GM12878 (cell line): ENCODE measurements around the gene SFT2D3. TPM values are rescaled to one million over a fixed set of nuclear protein-coding genes. Genes with fewer than 3 reads are reported as not detected.

ENCODE experiments used
- BACH1 ChIP-seq: fragments of 450-650 bp; IDR thresholded peaks from 2 replicates; pipeline ENCODE4 v1.6.1; 2017; ENCODE audit warnings: mild to moderate bottlenecking, borderline replicate concordance
- CBX3 ChIP-seq: fragments of 200-600 bp; sonication (generic); IDR thresholded peaks from 2 replicates; pipeline ENCODE4 v1.6.1; 2016; ENCODE audit warnings: low read depth, borderline replicate concordance
- CREB1 ChIP-seq: IDR thresholded peaks from 2 replicates; pipeline ENCODE4 v1.6.1; 2012; ENCODE audit warnings: low read depth, mild to moderate bottlenecking, inconsistent platforms
- CTCF ChIP-seq, 3 experiments: IDR thresholded peaks in 2 of 3; conservative IDR thresholded peaks in 1 of 3; 2 replicates each; pipeline ENCODE4 v1.5.1; 2011; ENCODE audit warnings: low read depth in 3 of 3, low read length in 3 of 3, mild to moderate bottlenecking in 3 of 3, control low read depth in 2 of 3, moderate library complexity in 2 of 3, inconsistent platforms in 1 of 3, mixed read lengths in 1 of 3; ENCODE audit not compliant: control insufficient read depth in 2 of 3, insufficient read depth in 1 of 3; ENCODE audit errors: extremely low read depth in 1 of 3
- EP300 ChIP-seq, 2 experiments: fragments of 150-350 bp in 1 of 2; IDR thresholded peaks; 2 replicates each; pipeline ENCODE4 v1.6.1; 2011 to 2012; ENCODE audit warnings: low read depth in 2 of 2, low read length in 2 of 2, borderline replicate concordance in 1 of 2, improper control_type of control experiment in 1 of 2, inconsistent platforms in 1 of 2; ENCODE audit not compliant: control insufficient read depth in 1 of 2
- HDAC2 ChIP-seq: fragments of 200-600 bp; sonication (generic); IDR thresholded peaks from 2 replicates; pipeline ENCODE4 v1.6.1; 2017
- KDM1A ChIP-seq: fragments of 200-600 bp; sonication (generic); IDR thresholded peaks from 2 replicates; pipeline ENCODE4 v1.6.1; 2016; ENCODE audit warnings: borderline replicate concordance
- MAX ChIP-seq: IDR thresholded peaks from 2 replicates; pipeline ENCODE4 v1.6.1; 2012; ENCODE audit warnings: low read depth, low read length, improper control_type of control experiment
- MTA2 ChIP-seq: fragments of 450-650 bp; IDR thresholded peaks from 2 replicates; pipeline ENCODE4 v1.6.1; 2016; ENCODE audit warnings: low read depth, mild to moderate bottlenecking, moderate library complexity
- NFIC ChIP-seq: IDR thresholded peaks from 2 replicates; pipeline ENCODE4 v1.6.1; 2012; ENCODE audit warnings: low read depth, mild to moderate bottlenecking, inconsistent platforms, low read length, moderate library complexity
- NR2C2 ChIP-seq: IDR thresholded peaks from 2 replicates; pipeline ENCODE4 v1.6.1; 2011; ENCODE audit warnings: borderline replicate concordance, low read depth; ENCODE audit not compliant: control insufficient read depth, insufficient read length
- PKNOX1 ChIP-seq: fragments of 450-650 bp; IDR thresholded peaks from 2 replicates; pipeline ENCODE4 v1.6.1; 2016; ENCODE audit warnings: mild to moderate bottlenecking
- PML ChIP-seq: IDR thresholded peaks from 2 replicates; pipeline ENCODE4 v1.6.1; 2012; ENCODE audit warnings: low read length, inconsistent platforms
- RB1 ChIP-seq: fragments of 450-650 bp; formaldehyde crosslinking; IDR thresholded peaks from 2 replicates; pipeline ENCODE4 v1.6.1; 2017; ENCODE audit warnings: mild to moderate bottlenecking, borderline replicate concordance
- SIX5 ChIP-seq: IDR thresholded peaks from 2 replicates; pipeline ENCODE4 v1.6.1; 2011; ENCODE audit warnings: mild to moderate bottlenecking, low read depth, low read length, moderate library complexity; ENCODE audit not compliant: severe bottlenecking
- SP1 ChIP-seq: IDR thresholded peaks from one replicate; pipeline ENCODE4 v1.6.1; 2011; ENCODE audit warnings: low read depth, low read length
- WRNIP1 ChIP-seq: IDR thresholded peaks from 2 replicates; pipeline ENCODE4 v1.6.1; 2011; ENCODE audit warnings: low read depth, low read length, improper control_type of control experiment, borderline replicate concordance
- ZBED1 ChIP-seq: IDR thresholded peaks from 2 replicates; pipeline ENCODE4 v1.6.1; 2016; ENCODE audit warnings: borderline replicate concordance
- ZZZ3 ChIP-seq: IDR thresholded peaks from 2 replicates; pipeline ENCODE4 v1.6.1; 2011; ENCODE audit warnings: low read depth; ENCODE audit not compliant: control insufficient read depth, insufficient read length
- polyA plus RNA-seq, 11 experiments: library from polyadenylated mRNA; depleted of rRNA in 4 of 11; unstranded in 6 of 11; stranded (reverse) in 5 of 11; fragments of >200 nt; fragmentation: Nextera tagmentation in 4 of 11; fragmentation: Illumina TruSeq in 1 of 11; extraction: Ambion mirVana in 4 of 11; extraction: Trizol in 1 of 11; gene quantifications; 1 replicate in 1 of 11; 2 replicates in 10 of 11; pipeline versions ENCODE4 v1.2.1 to v1.2.3, GENCODE V29; 2011 to 2016; ENCODE audit warnings: inconsistent platforms in 2 of 11, missing spikeins in 2 of 11, low read depth in 1 of 11
- total RNA-seq, 4 experiments: library from RNA; depleted of rRNA in 3 of 4; stranded (reverse); fragments of >200 nt in 3 of 4; fragmentation: Illumina TruSeq in 1 of 4; extraction: Trizol in 1 of 4; gene quantifications; 2 replicates each; pipeline versions ENCODE4 v1.2.1 to v1.2.3, GENCODE V29; 2013 to 2021
- TF ChIP-seq, protein P1 (sequence below): fragments of 450-650 bp; IDR thresholded peaks from 2 replicates; pipeline ENCODE4 v1.6.1; 2017; ENCODE audit warnings: antibody characterized with exemption, mild to moderate bottlenecking, moderate library complexity
- TF ChIP-seq, protein P2 (sequence below): fragments of 450-650 bp; IDR thresholded peaks from 2 replicates; pipeline ENCODE4 v1.6.1; 2016; ENCODE audit warnings: mild to moderate bottlenecking, moderate library complexity, borderline replicate concordance

Gene SFT2D3
- total and polyA plus RNA-seq, 10 of the 15 experiments (the other 5 are each of a cell fraction or from before 2014, with no cell fraction given) = 4.2 to 8.4 (median 6.6) TPM; not detected in 4

DNA sequence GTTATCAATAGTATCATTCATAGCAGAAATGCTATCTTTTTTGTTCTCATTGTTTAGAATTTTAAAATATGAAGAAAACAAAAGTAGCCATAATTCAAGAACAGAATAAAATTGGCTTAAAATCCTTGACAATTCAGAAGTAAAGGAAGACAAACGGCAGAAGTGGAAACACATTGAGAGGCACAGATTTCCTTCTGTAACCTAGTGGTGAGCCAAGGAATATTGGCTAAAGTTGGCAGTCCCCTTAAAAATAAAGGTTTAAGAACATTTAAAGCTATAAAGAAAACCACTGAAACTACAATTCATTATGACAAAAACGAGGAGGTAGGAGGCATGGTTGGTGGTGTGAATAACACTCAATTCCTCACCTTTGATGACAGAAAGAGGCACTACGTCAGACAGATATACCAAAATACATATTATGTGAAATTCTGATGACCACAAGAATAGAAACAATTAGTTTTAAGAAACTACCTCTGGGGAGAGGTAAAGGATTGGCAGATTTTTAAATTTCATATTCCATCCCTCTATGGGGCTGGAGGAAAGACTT, 42.3 kb downstream of the SFT2D3 start (continued):
- TF ChIP-seq NR2C2 (no peak), CBX3 (no peak), RB1 (no peak), EP300 (IDR thresholded peaks at IDR 0.05; ENCODE audit: borderline replicate concordance in 1 of 2, control insufficient read depth in 1 of 2, low read depth in 2 of 2, low read length in 2 of 2) (peak; percentile 90 to 92; a peak in 3 of 4 replicates), SP1 (no peak), WRNIP1 (no peak), KDM1A (no peak), HDAC2 (no peak), BACH1 (no peak), MTA2 (peak; percentile 98), SIX5 (no peak), PML (no peak), ZBED1 (no peak), PKNOX1 (no peak), NFIC (peak; percentile 49; the same call in 1 of the 2 replicates), CTCF (IDR thresholded peaks at IDR 0.05 in 2 of 3, conservative IDR thresholded peaks at IDR 0.05 in 1 of 3; ENCODE audit: control insufficient read depth in 2 of 3, extremely low read depth in 1 of 3, insufficient read depth in 1 of 3, low read depth in 3 of 3, low read length in 3 of 3) (0 out of 6 replicates have a peak, but pooled peaks of 1 of the 3 experiments have one; percentile 11), ZZZ3 (no peak), MAX (no peak), CREB1 (peak; percentile 84)
- TF ChIP-seq, protein P1, sequence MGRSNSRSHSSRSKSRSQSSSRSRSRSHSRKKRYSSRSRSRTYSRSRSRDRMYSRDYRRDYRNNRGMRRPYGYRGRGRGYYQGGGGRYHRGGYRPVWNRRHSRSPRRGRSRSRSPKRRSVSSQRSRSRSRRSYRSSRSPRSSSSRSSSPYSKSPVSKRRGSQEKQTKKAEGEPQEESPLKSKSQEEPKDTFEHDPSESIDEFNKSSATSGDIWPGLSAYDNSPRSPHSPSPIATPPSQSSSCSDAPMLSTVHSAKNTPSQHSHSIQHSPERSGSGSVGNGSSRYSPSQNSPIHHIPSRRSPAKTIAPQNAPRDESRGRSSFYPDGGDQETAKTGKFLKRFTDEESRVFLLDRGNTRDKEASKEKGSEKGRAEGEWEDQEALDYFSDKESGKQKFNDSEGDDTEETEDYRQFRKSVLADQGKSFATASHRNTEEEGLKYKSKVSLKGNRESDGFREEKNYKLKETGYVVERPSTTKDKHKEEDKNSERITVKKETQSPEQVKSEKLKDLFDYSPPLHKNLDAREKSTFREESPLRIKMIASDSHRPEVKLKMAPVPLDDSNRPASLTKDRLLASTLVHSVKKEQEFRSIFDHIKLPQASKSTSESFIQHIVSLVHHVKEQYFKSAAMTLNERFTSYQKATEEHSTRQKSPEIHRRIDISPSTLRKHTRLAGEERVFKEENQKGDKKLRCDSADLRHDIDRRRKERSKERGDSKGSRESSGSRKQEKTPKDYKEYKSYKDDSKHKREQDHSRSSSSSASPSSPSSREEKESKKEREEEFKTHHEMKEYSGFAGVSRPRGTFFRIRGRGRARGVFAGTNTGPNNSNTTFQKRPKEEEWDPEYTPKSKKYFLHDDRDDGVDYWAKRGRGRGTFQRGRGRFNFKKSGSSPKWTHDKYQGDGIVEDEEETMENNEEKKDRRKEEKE = no peak
- TF ChIP-seq, protein P2, sequence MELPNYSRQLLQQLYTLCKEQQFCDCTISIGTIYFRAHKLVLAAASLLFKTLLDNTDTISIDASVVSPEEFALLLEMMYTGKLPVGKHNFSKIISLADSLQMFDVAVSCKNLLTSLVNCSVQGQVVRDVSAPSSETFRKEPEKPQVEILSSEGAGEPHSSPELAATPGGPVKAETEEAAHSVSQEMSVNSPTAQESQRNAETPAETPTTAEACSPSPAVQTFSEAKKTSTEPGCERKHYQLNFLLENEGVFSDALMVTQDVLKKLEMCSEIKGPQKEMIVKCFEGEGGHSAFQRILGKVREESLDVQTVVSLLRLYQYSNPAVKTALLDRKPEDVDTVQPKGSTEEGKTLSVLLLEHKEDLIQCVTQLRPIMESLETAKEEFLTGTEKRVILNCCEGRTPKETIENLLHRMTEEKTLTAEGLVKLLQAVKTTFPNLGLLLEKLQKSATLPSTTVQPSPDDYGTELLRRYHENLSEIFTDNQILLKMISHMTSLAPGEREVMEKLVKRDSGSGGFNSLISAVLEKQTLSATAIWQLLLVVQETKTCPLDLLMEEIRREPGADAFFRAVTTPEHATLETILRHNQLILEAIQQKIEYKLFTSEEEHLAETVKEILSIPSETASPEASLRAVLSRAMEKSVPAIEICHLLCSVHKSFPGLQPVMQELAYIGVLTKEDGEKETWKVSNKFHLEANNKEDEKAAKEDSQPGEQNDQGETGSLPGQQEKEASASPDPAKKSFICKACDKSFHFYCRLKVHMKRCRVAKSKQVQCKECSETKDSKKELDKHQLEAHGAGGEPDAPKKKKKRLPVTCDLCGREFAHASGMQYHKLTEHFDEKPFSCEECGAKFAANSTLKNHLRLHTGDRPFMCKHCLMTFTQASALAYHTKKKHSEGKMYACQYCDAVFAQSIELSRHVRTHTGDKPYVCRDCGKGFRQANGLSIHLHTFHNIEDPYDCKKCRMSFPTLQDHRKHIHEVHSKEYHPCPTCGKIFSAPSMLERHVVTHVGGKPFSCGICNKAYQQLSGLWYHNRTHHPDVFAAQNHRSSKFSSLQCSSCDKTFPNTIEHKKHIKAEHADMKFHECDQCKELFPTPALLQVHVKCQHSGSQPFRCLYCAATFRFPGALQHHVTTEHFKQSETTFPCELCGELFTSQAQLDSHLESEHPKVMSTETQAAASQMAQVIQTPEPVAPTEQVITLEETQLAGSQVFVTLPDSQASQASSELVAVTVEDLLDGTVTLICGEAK = no peak
